WTC11 (cell line): Measurements from ENCODE around the gene TCL1B.

Experiments used
- CREB1 ChIP-seq: sonication (generic); formaldehyde crosslinking; IDR thresholded peaks from 2 replicates; pipeline ENCODE4 v1.8.0; 2023; ENCODE audit warnings: mild to moderate bottlenecking, missing genetic modification reagents
- ETV6 ChIP-seq: sonication (generic); formaldehyde crosslinking; IDR thresholded peaks from 2 replicates; pipeline ENCODE4 v1.8.1; 2022; ENCODE audit warnings: mild to moderate bottlenecking, missing genetic modification reagents
- NFYB ChIP-seq: sonication (generic); formaldehyde crosslinking; conservative IDR thresholded peaks from 2 replicates; pipeline ENCODE4 v1.8.0; 2022; ENCODE audit warnings: low read depth, missing genetic modification reagents
- ZNF121 ChIP-seq: sonication (generic); formaldehyde crosslinking; IDR thresholded peaks from 2 replicates; pipeline ENCODE4 v1.8.0; 2023; ENCODE audit warnings: missing genetic modification reagents
- TF ChIP-seq, protein P1 (sequence below): sonication (generic); formaldehyde crosslinking; IDR thresholded peaks from 2 replicates; pipeline ENCODE4 v1.8.1; 2022; ENCODE audit warnings: mild to moderate bottlenecking, missing genetic modification reagents, moderate library complexity, borderline replicate concordance
- TF ChIP-seq, protein P2 (sequence below): fragments of 250-450 bp; sonication (Bioruptor Pico); IDR thresholded peaks from 2 replicates; pipeline ENCODE4 v1.9.0; 2021; ENCODE audit warnings: moderate library complexity, mild to moderate bottlenecking, inconsistent platforms, borderline replicate concordance
- TF ChIP-seq, protein P3 (sequence below): sonication (generic); formaldehyde crosslinking; IDR thresholded peaks from 2 replicates; pipeline ENCODE4 v1.8.0; 2022; ENCODE audit warnings: mild to moderate bottlenecking, missing genetic modification reagents
- TF ChIP-seq, protein P4 (sequence below): fragments of 200-600 bp; IDR thresholded peaks from 2 replicates; pipeline ENCODE4 v1.8.0; 2022; ENCODE audit warnings: antibody characterized with exemption
- TF ChIP-seq, protein P5 (sequence below): sonication (generic); formaldehyde crosslinking; IDR thresholded peaks from 2 replicates; pipeline ENCODE4 v1.8.1; 2023; ENCODE audit warnings: mild to moderate bottlenecking, missing genetic modification reagents, moderate library complexity
- TF ChIP-seq, protein P6 (sequence below): sonication (generic); formaldehyde crosslinking; IDR thresholded peaks from 2 replicates; pipeline ENCODE4 v1.8.0; 2022; ENCODE audit warnings: missing genetic modification reagents

DNA sequence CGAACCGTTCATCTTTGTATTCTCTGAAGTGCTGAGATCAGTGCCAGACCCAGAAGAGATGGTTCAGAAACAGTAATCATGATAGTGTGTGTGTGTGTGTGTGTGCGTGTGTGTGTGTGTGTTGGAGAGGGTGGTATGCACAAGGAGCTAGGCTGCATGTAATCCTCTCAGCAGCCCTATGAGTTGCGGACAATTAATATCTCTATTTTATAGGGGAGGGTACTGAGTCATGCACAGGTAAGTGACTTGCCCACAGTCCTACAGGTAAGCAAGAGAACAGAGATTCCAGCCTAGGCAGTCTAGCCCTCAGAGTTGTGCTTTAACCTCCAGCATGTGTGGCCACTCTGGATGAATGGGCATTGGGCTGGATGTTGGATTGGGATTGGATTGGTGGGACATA is 55.6 kb downstream of the TCL1B start:
- TF ChIP-seq NFYB (CRISPR knock-in tag) (no peak), ZNF121 (CRISPR knock-in tag) (no peak), ETV6 (CRISPR knock-in tag) (no peak), CREB1 (CRISPR knock-in tag) (no peak)
- TF ChIP-seq, protein P1, sequence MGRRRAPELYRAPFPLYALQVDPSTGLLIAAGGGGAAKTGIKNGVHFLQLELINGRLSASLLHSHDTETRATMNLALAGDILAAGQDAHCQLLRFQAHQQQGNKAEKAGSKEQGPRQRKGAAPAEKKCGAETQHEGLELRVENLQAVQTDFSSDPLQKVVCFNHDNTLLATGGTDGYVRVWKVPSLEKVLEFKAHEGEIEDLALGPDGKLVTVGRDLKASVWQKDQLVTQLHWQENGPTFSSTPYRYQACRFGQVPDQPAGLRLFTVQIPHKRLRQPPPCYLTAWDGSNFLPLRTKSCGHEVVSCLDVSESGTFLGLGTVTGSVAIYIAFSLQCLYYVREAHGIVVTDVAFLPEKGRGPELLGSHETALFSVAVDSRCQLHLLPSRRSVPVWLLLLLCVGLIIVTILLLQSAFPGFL: no peak
- TF ChIP-seq, protein P2, sequence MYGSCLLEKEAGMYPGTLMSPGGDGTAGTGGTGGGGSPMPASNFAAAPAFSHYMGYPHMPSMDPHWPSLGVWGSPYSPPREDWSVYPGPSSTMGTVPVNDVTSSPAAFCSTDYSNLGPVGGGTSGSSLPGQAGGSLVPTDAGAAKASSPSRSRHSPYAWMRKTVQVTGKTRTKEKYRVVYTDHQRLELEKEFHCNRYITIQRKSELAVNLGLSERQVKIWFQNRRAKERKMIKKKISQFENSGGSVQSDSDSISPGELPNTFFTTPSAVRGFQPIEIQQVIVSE (CRISPR knock-in tag): no peak
- TF ChIP-seq, protein P3, sequence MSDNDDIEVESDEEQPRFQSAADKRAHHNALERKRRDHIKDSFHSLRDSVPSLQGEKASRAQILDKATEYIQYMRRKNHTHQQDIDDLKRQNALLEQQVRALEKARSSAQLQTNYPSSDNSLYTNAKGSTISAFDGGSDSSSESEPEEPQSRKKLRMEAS: no peak
- TF ChIP-seq, protein P4, sequence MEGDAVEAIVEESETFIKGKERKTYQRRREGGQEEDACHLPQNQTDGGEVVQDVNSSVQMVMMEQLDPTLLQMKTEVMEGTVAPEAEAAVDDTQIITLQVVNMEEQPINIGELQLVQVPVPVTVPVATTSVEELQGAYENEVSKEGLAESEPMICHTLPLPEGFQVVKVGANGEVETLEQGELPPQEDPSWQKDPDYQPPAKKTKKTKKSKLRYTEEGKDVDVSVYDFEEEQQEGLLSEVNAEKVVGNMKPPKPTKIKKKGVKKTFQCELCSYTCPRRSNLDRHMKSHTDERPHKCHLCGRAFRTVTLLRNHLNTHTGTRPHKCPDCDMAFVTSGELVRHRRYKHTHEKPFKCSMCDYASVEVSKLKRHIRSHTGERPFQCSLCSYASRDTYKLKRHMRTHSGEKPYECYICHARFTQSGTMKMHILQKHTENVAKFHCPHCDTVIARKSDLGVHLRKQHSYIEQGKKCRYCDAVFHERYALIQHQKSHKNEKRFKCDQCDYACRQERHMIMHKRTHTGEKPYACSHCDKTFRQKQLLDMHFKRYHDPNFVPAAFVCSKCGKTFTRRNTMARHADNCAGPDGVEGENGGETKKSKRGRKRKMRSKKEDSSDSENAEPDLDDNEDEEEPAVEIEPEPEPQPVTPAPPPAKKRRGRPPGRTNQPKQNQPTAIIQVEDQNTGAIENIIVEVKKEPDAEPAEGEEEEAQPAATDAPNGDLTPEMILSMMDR: no peak
- TF ChIP-seq, protein P5, sequence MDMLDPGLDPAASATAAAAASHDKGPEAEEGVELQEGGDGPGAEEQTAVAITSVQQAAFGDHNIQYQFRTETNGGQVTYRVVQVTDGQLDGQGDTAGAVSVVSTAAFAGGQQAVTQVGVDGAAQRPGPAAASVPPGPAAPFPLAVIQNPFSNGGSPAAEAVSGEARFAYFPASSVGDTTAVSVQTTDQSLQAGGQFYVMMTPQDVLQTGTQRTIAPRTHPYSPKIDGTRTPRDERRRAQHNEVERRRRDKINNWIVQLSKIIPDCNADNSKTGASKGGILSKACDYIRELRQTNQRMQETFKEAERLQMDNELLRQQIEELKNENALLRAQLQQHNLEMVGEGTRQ: no peak
- TF ChIP-seq, protein P6, sequence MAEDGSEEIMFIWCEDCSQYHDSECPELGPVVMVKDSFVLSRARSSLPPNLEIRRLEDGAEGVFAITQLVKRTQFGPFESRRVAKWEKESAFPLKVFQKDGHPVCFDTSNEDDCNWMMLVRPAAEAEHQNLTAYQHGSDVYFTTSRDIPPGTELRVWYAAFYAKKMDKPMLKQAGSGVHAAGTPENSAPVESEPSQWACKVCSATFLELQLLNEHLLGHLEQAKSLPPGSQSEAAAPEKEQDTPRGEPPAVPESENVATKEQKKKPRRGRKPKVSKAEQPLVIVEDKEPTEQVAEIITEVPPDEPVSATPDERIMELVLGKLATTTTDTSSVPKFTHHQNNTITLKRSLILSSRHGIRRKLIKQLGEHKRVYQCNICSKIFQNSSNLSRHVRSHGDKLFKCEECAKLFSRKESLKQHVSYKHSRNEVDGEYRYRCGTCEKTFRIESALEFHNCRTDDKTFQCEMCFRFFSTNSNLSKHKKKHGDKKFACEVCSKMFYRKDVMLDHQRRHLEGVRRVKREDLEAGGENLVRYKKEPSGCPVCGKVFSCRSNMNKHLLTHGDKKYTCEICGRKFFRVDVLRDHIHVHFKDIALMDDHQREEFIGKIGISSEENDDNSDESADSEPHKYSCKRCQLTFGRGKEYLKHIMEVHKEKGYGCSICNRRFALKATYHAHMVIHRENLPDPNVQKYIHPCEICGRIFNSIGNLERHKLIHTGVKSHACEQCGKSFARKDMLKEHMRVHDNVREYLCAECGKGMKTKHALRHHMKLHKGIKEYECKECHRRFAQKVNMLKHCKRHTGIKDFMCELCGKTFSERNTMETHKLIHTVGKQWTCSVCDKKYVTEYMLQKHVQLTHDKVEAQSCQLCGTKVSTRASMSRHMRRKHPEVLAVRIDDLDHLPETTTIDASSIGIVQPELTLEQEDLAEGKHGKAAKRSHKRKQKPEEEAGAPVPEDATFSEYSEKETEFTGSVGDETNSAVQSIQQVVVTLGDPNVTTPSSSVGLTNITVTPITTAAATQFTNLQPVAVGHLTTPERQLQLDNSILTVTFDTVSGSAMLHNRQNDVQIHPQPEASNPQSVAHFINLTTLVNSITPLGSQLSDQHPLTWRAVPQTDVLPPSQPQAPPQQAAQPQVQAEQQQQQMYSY (CRISPR knock-in tag): no peak
